Measurements from ENCODE around the gene KRT36. TPM values are rescaled to one million over a fixed set of nuclear protein-coding genes. Genes with fewer than 3 reads are reported as not detected.

The KRT36 gene
- total RNA-seq, 2 donors from 2014 or later = not detected

- no peaks in the 10 kb centered on the region for H3K27me3 Mint-ChIP-seq (ENCODE audit: insufficient read depth)
- no peak overlapping the region for H3K27ac ChIP-seq (ENCODE audit: low read depth, low read length)
- H3K4me3 ChIP-seq (ENCODE audit: low read length) = no peak overlapping the region
- DNase-seq = no peak
- no peak overlapping the region for H3K9ac ChIP-seq (ENCODE audit: extremely low read depth, low read length, poor library complexity, severe bottlenecking)
- no peaks in the 10 kb centered on the region for H3K27me3 ChIP-seq (ENCODE audit: control insufficient read depth, insufficient read depth, low read length, poor library complexity, severe bottlenecking)
- H3K36me3 ChIP-seq (ENCODE audit: control insufficient read depth, insufficient read depth, low read length) = no peaks in the 10 kb centered on the region
- no peak for TF ChIP-seq CTCF (conservative IDR thresholded peaks at IDR 0.05)
- H3K4me1 Mint-ChIP-seq = peaks cover 83% of the 10 kb centered on the region
- no peak overlapping the region for H3K27ac Mint-ChIP-seq
- H3K9me3 ChIP-seq (ENCODE audit: control insufficient read depth, low read length) = no peaks in the 10 kb centered on the region
- no peaks in the 10 kb centered on the region for H3K9me3 Mint-ChIP-seq
- WGBS, 2 experiments (ENCODE audit: insufficient coverage in 1 of 2, insufficient read length in 1 of 2) = 83 to 92% methylated on average over 5 to 7 of the region's 9 CpGs
- peaks cover 35% of the 10 kb centered on the region for H3K4me1 ChIP-seq (ENCODE audit: control insufficient read depth, insufficient read depth, low read length)
- H3K4me3 Mint-ChIP-seq = no peak overlapping the region
- no peaks in the 10 kb centered on the region for H3K36me3 Mint-ChIP-seq (ENCODE audit: low read depth)
Observed at GRCh38 chr17:41532947-41533570, 43.3 kb upstream of the KRT36 start.

- Mint-ChIP-seq H3K36me3 (ENCODE audit: low read depth) (peaks cover 4% of the 10 kb centered on the region), H3K4me1 (peaks cover 74% of the 10 kb centered on the region), H3K4me3 (no peak overlapping the region), H3K27me3 (ENCODE audit: insufficient read depth) (no peaks in the 10 kb centered on the region), H3K9me3 (no peaks in the 10 kb centered on the region), H3K27ac (no peak overlapping the region)
- no peak overlapping the region for H3K9ac ChIP-seq (ENCODE audit: extremely low read depth, low read length, poor library complexity, severe bottlenecking)
- no peak overlapping the region for H3K27ac ChIP-seq (ENCODE audit: low read depth, low read length)
- no peaks in the 10 kb centered on the region for H3K9me3 ChIP-seq (ENCODE audit: control insufficient read depth, low read length)
- 82 to 100% methylated on average over 1 of the region's 1 CpG for WGBS, 2 experiments (ENCODE audit: insufficient coverage in 1 of 2, insufficient read length in 1 of 2)
- H3K4me3 ChIP-seq (ENCODE audit: low read length) = no peak overlapping the region
- peaks cover under 1% of the 10 kb centered on the region for H3K36me3 ChIP-seq (ENCODE audit: control insufficient read depth, insufficient read depth, low read length)
- peaks cover 30% of the 10 kb centered on the region for H3K4me1 ChIP-seq (ENCODE audit: control insufficient read depth, insufficient read depth, low read length)
- no peak for TF ChIP-seq CTCF (conservative IDR thresholded peaks at IDR 0.05)
- H3K27me3 ChIP-seq (ENCODE audit: control insufficient read depth, insufficient read depth, low read length, poor library complexity, severe bottlenecking) = no peaks in the 10 kb centered on the region
- DNase-seq = no peak
Observed at GRCh38 chr17:41531993-41532392, 42.3 kb upstream of the KRT36 start.

GRCh38 chr17:41530062-41531048, 40.6 kb upstream of the KRT36 start:
- Mint-ChIP-seq H3K9me3 (no peaks in the 10 kb centered on the region), H3K27ac (peak overlapping the region; percentile 99), H3K4me3 (peak overlapping the region; percentile 98), H3K4me1 (peaks cover 64% of the 10 kb centered on the region), H3K36me3 (ENCODE audit: low read depth) (peaks cover 19% of the 10 kb centered on the region), H3K27me3 (ENCODE audit: insufficient read depth) (no peaks in the 10 kb centered on the region)
- Histone ChIP-seq H3K27ac (ENCODE audit: low read depth, low read length) (peak overlapping the region; percentile 64), H3K4me3 (ENCODE audit: low read length) (peak overlapping the region; percentile 51), H3K4me1 (ENCODE audit: control insufficient read depth, insufficient read depth, low read length) (peaks cover 19% of the 10 kb centered on the region), H3K9me3 (ENCODE audit: control insufficient read depth, low read length) (no peaks in the 10 kb centered on the region), H3K27me3 (ENCODE audit: control insufficient read depth, insufficient read depth, low read length, poor library complexity, severe bottlenecking) (no peaks in the 10 kb centered on the region), H3K36me3 (ENCODE audit: control insufficient read depth, insufficient read depth, low read length) (peaks cover 14% of the 10 kb centered on the region), H3K9ac (ENCODE audit: extremely low read depth, low read length, poor library complexity, severe bottlenecking) (peak overlapping the region; percentile 39)
- WGBS, 2 experiments (ENCODE audit: insufficient coverage in 1 of 2, insufficient read length in 1 of 2) = 54 to 75% methylated on average over 1 to 8 of the region's 8 CpGs
- DNase-seq = peak; percentile 90
- peak; percentile 52 for TF ChIP-seq CTCF (conservative IDR thresholded peaks at IDR 0.05)

Data from endodermal cell (in vitro differentiated cells).